ENCODE data around the gene ARHGAP10.

Gene ARHGAP10, protein sequence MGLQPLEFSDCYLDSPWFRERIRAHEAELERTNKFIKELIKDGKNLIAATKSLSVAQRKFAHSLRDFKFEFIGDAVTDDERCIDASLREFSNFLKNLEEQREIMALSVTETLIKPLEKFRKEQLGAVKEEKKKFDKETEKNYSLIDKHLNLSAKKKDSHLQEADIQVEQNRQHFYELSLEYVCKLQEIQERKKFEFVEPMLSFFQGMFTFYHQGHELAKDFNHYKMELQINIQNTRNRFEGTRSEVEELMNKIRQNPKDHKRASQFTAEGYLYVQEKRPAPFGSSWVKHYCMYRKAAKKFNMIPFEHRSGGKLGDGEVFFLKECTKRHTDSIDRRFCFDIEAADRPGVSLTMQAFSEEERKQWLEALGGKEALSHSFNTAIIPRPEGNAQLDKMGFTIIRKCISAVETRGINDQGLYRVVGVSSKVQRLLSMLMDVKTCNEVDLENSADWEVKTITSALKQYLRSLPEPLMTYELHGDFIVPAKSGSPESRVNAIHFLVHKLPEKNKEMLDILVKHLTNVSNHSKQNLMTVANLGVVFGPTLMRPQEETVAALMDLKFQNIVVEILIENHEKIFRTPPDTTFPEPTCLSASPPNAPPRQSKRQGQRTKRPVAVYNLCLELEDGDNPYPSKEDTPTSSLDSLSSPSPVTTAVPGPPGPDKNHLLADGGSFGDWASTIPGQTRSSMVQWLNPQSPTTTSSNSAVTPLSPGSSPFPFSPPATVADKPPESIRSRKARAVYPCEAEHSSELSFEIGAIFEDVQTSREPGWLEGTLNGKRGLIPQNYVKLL
- 22.0 to 23.7 reads per million in 2 donors for total RNA-seq

GRCh38 chr4:147731580-147732517, at the start of gene ARHGAP10:
Gene ARHGAP10 (plus strand): TSS chr4:147732088. CDS start chr4:147732302, 214 bp downstream.
- DNase-seq = peak; percentile 57

DNA sequence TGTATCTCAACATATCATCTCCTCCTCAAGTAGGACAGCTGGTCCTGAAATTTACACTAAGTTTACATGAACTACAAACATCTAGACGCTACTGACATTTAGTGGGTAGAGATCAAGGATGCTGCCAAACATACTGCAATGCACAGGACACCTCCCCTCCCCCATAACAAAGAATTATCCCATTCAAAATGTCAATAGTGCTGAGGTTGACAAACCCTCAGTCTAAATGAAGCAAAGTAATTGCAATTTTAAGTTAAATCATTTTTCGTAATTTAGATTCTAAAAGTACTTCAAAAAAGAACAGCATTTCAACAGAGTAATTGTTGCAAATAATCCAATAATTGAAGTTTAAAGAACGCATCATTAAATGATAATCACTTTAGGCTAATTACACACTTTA, 49.1 kb upstream of the ARHGAP10 start:
- no peak for DNase-seq

GRCh38 chr4:147683188-147683591, 48.7 kb upstream of the ARHGAP10 start:
- DNase-seq = no peak

- DNase-seq = peak; percentile 74
These were observed 47.9 kb upstream of the ARHGAP10 start, which contains the start of gene PRMT9 for GRCh38 chr4:147683717-147684700. Gene PRMT9 (minus strand): TSS chr4:147684163. CDS start chr4:147683987, 176 bp downstream.

- no peak for DNase-seq
These were observed 42.8 kb upstream of the ARHGAP10 start for GRCh38 chr4:147689067-147689466.

DNA sequence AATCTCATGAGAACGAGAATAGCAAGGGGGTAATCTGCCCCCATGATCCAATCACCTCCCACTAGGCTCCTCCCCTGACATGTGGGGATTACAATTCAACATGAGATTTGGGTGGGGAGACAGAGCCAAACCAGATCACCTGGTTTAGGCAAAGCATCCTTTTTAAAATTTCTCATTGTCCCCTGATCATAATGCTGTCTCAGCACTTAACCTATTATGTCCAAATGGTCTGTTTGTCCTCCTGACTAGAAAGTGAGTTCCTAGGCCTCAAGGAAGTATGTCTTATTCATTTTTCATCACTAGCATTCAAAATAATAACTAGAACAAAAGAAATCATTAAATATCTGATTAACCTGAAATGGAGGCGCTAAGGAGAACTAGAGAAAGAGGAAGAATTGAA, 40.1 kb upstream of the ARHGAP10 start:
- DNase-seq = no peak

- no peak for DNase-seq
These were observed 38.7 kb upstream of the ARHGAP10 start for GRCh38 chr4:147693218-147693617.

- no peak for DNase-seq
These were observed 35.0 kb upstream of the ARHGAP10 start for GRCh38 chr4:147696866-147697265.

- no peak for DNase-seq
These were observed 27.0 kb upstream of the ARHGAP10 start for GRCh38 chr4:147704846-147705245.

DNA sequence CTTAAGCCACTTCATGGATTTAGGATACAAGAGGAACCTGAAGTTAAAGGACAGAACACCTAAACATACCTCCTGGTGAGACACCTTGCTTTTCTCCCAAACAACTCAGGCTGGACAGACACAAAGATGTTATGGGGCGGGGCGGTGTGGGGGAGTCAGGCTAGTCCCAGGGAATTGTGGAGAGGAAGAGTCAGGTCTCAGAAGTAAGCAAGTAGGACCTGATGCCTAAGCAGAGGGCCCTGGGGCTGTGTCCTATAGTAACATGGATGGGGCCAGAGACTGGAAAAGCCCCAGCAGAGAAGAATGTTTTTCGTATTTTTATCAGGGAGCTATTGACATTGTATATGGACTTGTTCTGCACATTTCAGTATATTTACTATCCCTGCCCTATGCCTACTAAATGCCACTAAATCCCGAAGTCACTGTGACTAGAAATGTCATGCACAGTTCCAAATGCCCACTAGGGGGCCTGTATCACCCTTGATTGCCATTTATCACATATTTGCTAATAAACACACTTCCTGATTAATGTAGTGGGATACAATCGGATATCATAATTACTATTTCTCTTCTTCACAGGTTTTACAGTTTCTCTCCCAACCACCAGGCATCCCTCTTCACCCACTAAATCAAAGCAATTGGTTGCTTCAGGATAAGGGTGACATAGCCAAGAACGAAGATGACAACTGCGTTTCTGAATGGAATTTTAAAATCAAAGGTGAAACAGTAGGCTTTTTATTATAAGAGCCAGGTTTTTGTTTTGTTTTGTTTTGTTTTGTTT, 23.8 kb upstream of the ARHGAP10 start:
- peak; percentile 36 for DNase-seq

DNA sequence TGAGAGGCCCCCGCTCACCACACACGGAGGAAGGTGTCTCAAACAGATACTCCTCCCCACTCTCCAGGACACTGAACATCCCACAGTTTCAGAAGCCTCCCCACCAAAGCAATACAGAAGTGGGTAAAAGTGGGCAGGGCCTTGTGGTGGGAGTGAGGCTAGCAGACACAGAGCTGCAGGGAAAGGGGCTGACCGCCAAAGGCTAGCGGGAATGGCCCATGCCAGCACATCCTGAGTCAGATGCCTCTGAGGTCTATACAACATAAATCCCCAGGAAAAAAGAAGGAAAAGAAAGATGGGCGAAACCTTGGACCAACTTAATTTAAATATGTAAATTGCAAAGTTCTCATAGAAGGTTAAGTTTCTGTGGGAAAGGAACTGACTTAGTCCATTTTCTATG, 21.9 kb upstream of the ARHGAP10 start:
- DNase-seq = no peak

DNA sequence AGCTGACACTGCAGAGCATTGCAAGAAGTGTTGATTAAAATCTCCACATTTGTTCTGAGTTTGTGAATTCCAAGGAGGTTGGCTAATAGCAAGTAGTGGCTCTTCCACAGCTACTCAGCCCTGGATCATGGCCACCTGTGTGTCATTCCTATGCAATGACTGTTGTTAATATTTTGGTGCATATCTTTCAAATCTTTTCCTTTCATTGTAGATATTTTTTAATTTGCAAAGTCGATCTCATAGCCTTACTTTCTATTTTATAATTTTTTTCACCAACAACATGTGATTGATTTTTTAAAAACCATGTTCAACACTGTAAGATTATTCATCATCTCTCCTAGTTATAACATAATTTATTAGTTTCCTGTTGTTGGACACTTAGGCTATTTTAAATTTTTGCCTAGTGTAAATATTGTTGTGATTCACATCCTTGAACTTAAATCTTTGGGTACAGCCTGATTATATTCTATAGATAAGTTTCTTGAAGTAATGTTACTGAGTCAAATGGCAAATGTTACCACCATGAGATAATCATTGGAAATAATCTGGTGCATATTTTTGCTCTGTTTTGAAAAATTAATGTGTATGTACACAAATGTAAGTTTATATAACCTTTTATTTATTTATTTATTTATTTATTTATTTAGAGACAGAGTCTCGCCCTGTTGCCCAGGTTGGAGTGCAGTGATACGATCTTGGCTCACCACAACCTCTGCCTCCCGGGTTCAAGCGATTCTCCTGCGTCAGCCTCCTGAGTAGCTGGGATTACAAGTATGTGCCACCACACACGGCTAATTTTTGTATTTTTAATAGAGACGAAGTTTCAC, 17.1 kb upstream of the ARHGAP10 start:
- no peak for DNase-seq

- DNase-seq = no peak
These were observed 14.0 kb upstream of the ARHGAP10 start for GRCh38 chr4:147717878-147718277.

- DNase-seq = no peak
These were observed 8.6 kb upstream of the ARHGAP10 start for GRCh38 chr4:147723326-147723725.

DNA sequence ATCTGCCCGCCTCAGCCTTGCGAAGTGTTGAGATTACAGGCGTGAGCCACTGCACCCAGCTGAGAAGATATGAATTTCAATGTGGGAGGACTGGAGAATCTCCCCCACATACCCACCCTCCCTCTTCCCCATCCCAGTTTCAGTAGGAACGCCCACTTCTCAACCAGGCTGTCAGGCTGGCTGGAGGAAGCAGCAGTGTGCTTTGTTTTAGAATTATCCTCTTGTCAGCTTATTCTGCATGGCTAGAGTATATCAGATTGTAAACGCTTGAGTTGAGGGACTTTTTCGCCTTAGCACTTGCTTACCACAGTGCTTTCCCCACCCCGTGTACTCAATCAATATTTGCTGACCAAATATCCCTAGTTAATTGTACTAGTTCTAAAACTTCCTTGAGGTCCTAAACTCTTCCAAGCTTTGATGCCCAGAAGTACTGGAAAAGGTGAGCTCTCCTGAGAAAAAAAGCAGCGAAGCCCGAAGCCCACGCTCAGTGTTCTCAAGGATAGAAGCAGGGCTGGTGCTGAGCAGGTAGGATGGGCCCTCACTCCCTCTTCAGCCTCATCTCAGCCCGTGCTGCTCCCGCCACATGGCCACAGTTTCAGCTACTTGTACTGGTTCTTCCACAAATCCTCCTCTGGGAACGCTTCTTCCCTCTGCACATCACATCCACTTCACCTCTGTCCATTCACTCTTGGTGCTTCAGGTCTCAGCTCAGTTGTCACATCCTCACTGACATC, 7.3 kb upstream of the ARHGAP10 start:
- DNase-seq = no peak

GRCh38 chr4:147725673-147726072, 6.2 kb upstream of the ARHGAP10 start:
- no peak for DNase-seq

- no peak for DNase-seq
These were observed 4.3 kb upstream of the ARHGAP10 start for GRCh38 chr4:147727476-147728028.

DNA sequence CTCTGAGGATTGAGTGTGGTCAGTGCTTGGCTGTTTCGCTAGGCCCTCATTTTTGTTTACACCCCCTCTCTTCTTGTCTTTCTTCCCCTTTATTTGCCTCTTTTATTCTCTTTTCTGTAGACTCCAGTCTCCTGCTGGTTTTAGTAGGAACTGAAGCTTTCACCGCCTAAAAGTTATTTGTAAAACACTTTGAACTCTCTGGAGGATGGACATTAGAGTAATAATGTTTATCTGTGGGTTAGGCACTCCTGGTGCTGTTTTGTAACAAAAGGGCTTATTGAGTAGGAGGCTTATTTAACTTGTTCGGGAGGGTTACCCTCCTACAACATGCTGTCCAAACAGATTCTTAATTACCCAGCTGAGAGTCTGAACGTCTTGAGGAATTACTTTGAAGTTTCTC, 1.6 kb upstream of the ARHGAP10 start:
- DNase-seq = no peak

Measured in T-helper 9 cell (primary cell).